Panc1 (cell line): ENCODE data around the gene RHBDD1. TPM values are rescaled to one million over a fixed set of nuclear protein-coding genes. Genes with fewer than 3 reads are reported as not detected.

Experiments used
- ATAC-seq: fragments of 200-7000 bp; cut with Tn5 transposase; 2 replicates; pipeline ENCODE4 v1.9.1; 2020; ENCODE audit warnings: mild to moderate bottlenecking, moderate library complexity
- BruUV-seq: library from RNA; stranded (reverse); fragments of 400-500 nt; replicated peaks from 2 replicates; lab custom pipeline; 2021; lab: Mats Ljungman, UMichigan
- CTCF ChIA-PET: fragments of 300-600 bp; sonication (Branson Sonifier 250); formaldehyde crosslinking; loops from one replicate; lab custom pipeline; 2022; ENCODE audit warnings: antibody characterized with exemption; lab: Charles Lee
- POLR2A ChIA-PET: fragments of 300-600 bp; sonication (Branson Sonifier 250); formaldehyde crosslinking; loops from one replicate; lab custom pipeline; 2022; ENCODE audit warnings: antibody characterized with exemption; lab: Charles Lee
- DNase-seq: peaks from one replicate; pipeline ENCODE4 v3.0.0-alpha.2; 2010; ENCODE audit warnings: low read depth, low spot score
- H3K27ac ChIP-seq: 2 replicates; pipeline ENCODE4 v1.5.1; 2011; ENCODE audit warnings: mild to moderate bottlenecking, low read length, inconsistent platforms
- H3K27me3 ChIP-seq: fragments of 200-500 bp; sonication (Bioruptor generic); 2 replicates; pipeline ENCODE4 v1.6.0; 2014; ENCODE audit warnings: low read length, inconsistent platforms; ENCODE audit not compliant: control insufficient read depth, insufficient read depth
- H3K36me3 ChIP-seq: fragments of 200-500 bp; sonication (Bioruptor generic); 2 replicates; pipeline ENCODE4 v1.5.1; 2014; ENCODE audit warnings: inconsistent platforms, mild to moderate bottlenecking, low read length, moderate library complexity; ENCODE audit not compliant: control insufficient read depth, insufficient read depth
- H3K4me1 ChIP-seq: 2 replicates; pipeline ENCODE4 v1.5.1; 2011; ENCODE audit warnings: inconsistent platforms, mild to moderate bottlenecking, low read length, moderate library complexity; ENCODE audit not compliant: control insufficient read depth, insufficient read depth
- H3K4me3 ChIP-seq, 2 experiments: 2 replicates each; pipeline ENCODE4 v1.5.1; 2011 to 2012; ENCODE audit warnings: low read depth in 2 of 2, low read length in 2 of 2, mild to moderate bottlenecking in 2 of 2, inconsistent platforms in 1 of 2, moderate library complexity in 1 of 2
- H3K9me3 ChIP-seq: fragments of 200-500 bp; sonication (Bioruptor generic); 2 replicates; pipeline ENCODE4 v1.5.1; 2014; ENCODE audit warnings: low read depth, mild to moderate bottlenecking, inconsistent platforms, low read length, moderate library complexity; ENCODE audit not compliant: control insufficient read depth, insufficient read depth
- CTCF ChIP-seq: fragments of 450-650 bp; IDR thresholded peaks from 2 replicates; pipeline ENCODE4 v1.5.1; 2017; ENCODE audit warnings: mild to moderate bottlenecking
- POLR2AphosphoS5 ChIP-seq: IDR thresholded peaks from 2 replicates; pipeline ENCODE4 v1.6.1; 2012; ENCODE audit warnings: mild to moderate bottlenecking, low read depth, low read length, moderate library complexity
- REST ChIP-seq, 2 experiments: IDR thresholded peaks; 2 replicates each; pipeline ENCODE4 v1.6.1; 2011 to 2012; ENCODE audit warnings: low read depth in 2 of 2, control low read depth in 1 of 2, low read length in 1 of 2, mild to moderate bottlenecking in 1 of 2, moderate library complexity in 1 of 2; ENCODE audit not compliant: insufficient read depth in 1 of 2
- SIN3A ChIP-seq: IDR thresholded peaks from 2 replicates; pipeline ENCODE4 v1.6.1; 2012; ENCODE audit warnings: low read depth, mild to moderate bottlenecking, low read length, moderate library complexity, borderline replicate concordance; ENCODE audit not compliant: insufficient read depth
- TCF7L2 ChIP-seq: IDR thresholded peaks from 2 replicates; pipeline ENCODE4 v1.6.1; 2011; ENCODE audit warnings: mild to moderate bottlenecking, low read depth, low read length, inconsistent platforms
- in situ Hi-C: cut with HindIII; loops from 2 replicates; pipeline ENCODE4 v1.10.0; 2016; ENCODE audit warnings: low sequenced_read_pairs, low pct_unique_long_range_greater_than_20kb
- intact Hi-C: fragments of 100-400 bp; cut with micrococcal nuclease; formaldehyde crosslinking; loops from one replicate; pipeline ENCODE4 v1.10.0; 2022; ENCODE audit not compliant: unreplicated experiment
- total RNA-seq: library from RNA; stranded (reverse); gene quantifications from one replicate; pipeline ENCODE4 v1.2.1, GENCODE V29; 2021; ENCODE audit not compliant: unreplicated experiment

The RHBDD1 gene
- total RNA-seq, 1 experiment from 2014 or later = 25.3 TPM

GRCh38 chr2:226999661-227000060, 163.8 kb downstream of the RHBDD1 start:
- CTCF ChIA-PET = interaction anchor here (0.7 kb wide), 1 partner anchor 1589 kb away, joined by 3 read pairs; no protein-coding TSS in a partner anchor
- no peaks in the 10 kb centered on the region for H3K4me1 ChIP-seq
- H3K36me3 ChIP-seq = no peaks in the 10 kb centered on the region
- intact Hi-C loops (no loop called here), in situ Hi-C loops (no loop called here)
- POLR2A ChIA-PET = interaction anchor here (0.6 kb wide), 1 partner anchor 127 kb away, joined by 3 read pairs; no protein-coding TSS in a partner anchor
- no peaks in the 10 kb centered on the region for H3K9me3 ChIP-seq
- no peaks in the 10 kb centered on the region for H3K27me3 ChIP-seq
- ATAC-seq (no peak), DNase-seq (no peak)
- no TSS peak for BruUV-seq
- TF ChIP-seq CTCF (no peak), SIN3A (no peak), TCF7L2 (no peak), POLR2AphosphoS5 (no peak), REST (IDR thresholded peaks at IDR 0.05; ENCODE audit: insufficient read depth in 1 of 2, low read depth in 2 of 2, low read length in 1 of 2) (no peak)
- H3K27ac ChIP-seq = no peak overlapping the region
- no peak overlapping the region for H3K4me3 ChIP-seq

GRCh38 chr2:227000123-227000522, 164.3 kb downstream of the RHBDD1 start:
- Histone ChIP-seq H3K27ac (no peak overlapping the region), H3K27me3 (no peaks in the 10 kb centered on the region), H3K4me1 (no peaks in the 10 kb centered on the region), H3K9me3 (no peaks in the 10 kb centered on the region), H3K4me3 (no peak overlapping the region), H3K36me3 (no peaks in the 10 kb centered on the region)
- intact Hi-C loops (no loop called here), in situ Hi-C loops (no loop called here)
- no peak for ATAC-seq
- ChIA-PET CTCF (interaction anchor here (0.7 kb wide), 1 partner anchor 1589 kb away, joined by 3 read pairs; no protein-coding TSS in a partner anchor), POLR2A (no interaction called here)
- no TSS peak for BruUV-seq
- DNase-seq = no peak
- TF ChIP-seq TCF7L2 (no peak), CTCF (no peak), REST (IDR thresholded peaks at IDR 0.05; ENCODE audit: insufficient read depth in 1 of 2, low read depth in 2 of 2, low read length in 1 of 2) (no peak), POLR2AphosphoS5 (no peak), SIN3A (no peak)
